Naive thymus-derived CD4-positive, alpha-beta T cell (primary cell): ENCODE results near the gene FBXW12. TPM values are rescaled to one million over a fixed set of nuclear protein-coding genes. Genes with fewer than 3 reads are reported as not detected.
A peak's percentile ranks its signal among the peaks of the same experiment; 100 is the strongest.

ENCODE experiments used
- ATAC-seq: fragments of 150-1000 bp; cut with Tn5 transposase; 2 replicates; pipeline ENCODE4 v1.10.0; 2021; ENCODE audit warnings: mild to moderate bottlenecking, moderate library complexity
- CTCF ChIA-PET: fragments of 350-600 bp; sonication (Branson Sonifier 250); formaldehyde crosslinking; loops from one replicate; lab custom pipeline; 2021; ENCODE audit warnings: antibody characterized with exemption; lab: Charles Lee
- POLR2A ChIA-PET: fragments of 350-600 bp; sonication (Branson Sonifier 250); formaldehyde crosslinking; loops from one replicate; lab custom pipeline; 2021; ENCODE audit warnings: antibody characterized with exemption, inconsistent platforms; lab: Charles Lee
- DNase-seq, 9 donors: peaks; one replicate each; pipeline versions ENCODE4 v3.0.0 to v3.0.0-alpha.2; 2020 to 2022; ENCODE audit warnings: mixed read lengths in 1 of 9
- H3K27ac ChIP-seq: one replicate; pipeline ENCODE4 v1.7.0; 2013; ENCODE audit warnings: mild to moderate bottlenecking, low read depth, low read length, moderate library complexity
- H3K27me3 ChIP-seq, 2 donors: one replicate each; pipeline ENCODE4 v1.7.0; 2013; ENCODE audit warnings: low read length in 2 of 2, mild to moderate bottlenecking in 2 of 2, moderate library complexity in 2 of 2; ENCODE audit not compliant: control insufficient read depth in 2 of 2, insufficient read depth in 2 of 2
- H3K36me3 ChIP-seq, 3 experiments: 1 replicate in 2 of 3; 2 replicates in 1 of 3; pipeline ENCODE4 v1.7.0; 2013; ENCODE audit warnings: low read length in 3 of 3, mild to moderate bottlenecking in 3 of 3, moderate library complexity in 1 of 3; ENCODE audit not compliant: insufficient read depth in 3 of 3, control insufficient read depth in 2 of 3
- H3K4me1 ChIP-seq, 2 donors: one replicate each; pipeline ENCODE4 v1.7.0; 2013; ENCODE audit warnings: low read length in 2 of 2, mild to moderate bottlenecking in 2 of 2, moderate library complexity in 1 of 2; ENCODE audit not compliant: control insufficient read depth in 2 of 2, insufficient read depth in 2 of 2
- H3K4me3 ChIP-seq: 2 replicates; pipeline ENCODE4 v1.7.0; 2013; ENCODE audit warnings: mild to moderate bottlenecking, low read length
- H3K9me3 ChIP-seq, 3 experiments: 1 replicate in 2 of 3; 2 replicates in 1 of 3; pipeline ENCODE4 v1.7.0; 2013; ENCODE audit warnings: low read length in 3 of 3; ENCODE audit not compliant: control insufficient read depth in 2 of 3
- H3K27ac Mint-ChIP-seq, 9 donors: one replicate each; pipeline ENCODE4 v1.8.0; 2020 to 2022; ENCODE audit warnings: mixed read lengths in 9 of 9, mild to moderate bottlenecking in 8 of 9, moderate library complexity in 5 of 9, inconsistent platforms in 2 of 9
- H3K27me3 Mint-ChIP-seq, 5 donors: one replicate each; pipeline ENCODE4 v1.8.0; 2021 to 2022; ENCODE audit warnings: mixed read lengths in 5 of 5, mild to moderate bottlenecking in 1 of 5
- H3K36me3 Mint-ChIP-seq, 5 donors: one replicate each; pipeline ENCODE4 v1.8.0; 2020 to 2022; ENCODE audit warnings: mixed read lengths in 5 of 5, mild to moderate bottlenecking in 3 of 5, inconsistent platforms in 1 of 5
- H3K4me1 Mint-ChIP-seq, 7 donors: one replicate each; pipeline ENCODE4 v1.8.0; 2020 to 2022; ENCODE audit warnings: mixed read lengths in 7 of 7, mild to moderate bottlenecking in 3 of 7, inconsistent platforms in 1 of 7
- H3K4me3 Mint-ChIP-seq, 10 donors: one replicate each; pipeline ENCODE4 v1.8.0; 2020 to 2022; ENCODE audit warnings: mild to moderate bottlenecking in 10 of 10, mixed read lengths in 10 of 10, moderate library complexity in 6 of 10, inconsistent platforms in 2 of 10
- H3K9me3 Mint-ChIP-seq, 11 donors: one replicate each; pipeline ENCODE4 v1.8.0; 2020 to 2022; ENCODE audit warnings: mixed read lengths in 11 of 11, mild to moderate bottlenecking in 4 of 11, inconsistent platforms in 1 of 11, moderate library complexity in 1 of 11
- intact Hi-C, 2 donors: fragments of 100-400 bp; cut with micrococcal nuclease; formaldehyde crosslinking; loops; one replicate each; pipeline ENCODE4 v1.15.1; 2023
- polyA plus RNA-seq, 2 donors: library from polyadenylated mRNA; unstranded; fragments of 300-500 nt; fragmentation: Illumina TruSeq; gene quantifications; one replicate each; pipeline ENCODE4 v1.2.3, GENCODE V29; 2021
- total RNA-seq, 6 experiments: library from RNA in 5 of 6; stranded (reverse) in 5 of 6; gene quantifications; 1 replicate in 5 of 6; 2 replicates in 1 of 6; pipeline ENCODE4 v1.2.3 and lab custom pipeline; 2021 to 2026

FBXW12 gene
- total and polyA plus RNA-seq, 7 experiments from 2014 or later, result not detected

DNA sequence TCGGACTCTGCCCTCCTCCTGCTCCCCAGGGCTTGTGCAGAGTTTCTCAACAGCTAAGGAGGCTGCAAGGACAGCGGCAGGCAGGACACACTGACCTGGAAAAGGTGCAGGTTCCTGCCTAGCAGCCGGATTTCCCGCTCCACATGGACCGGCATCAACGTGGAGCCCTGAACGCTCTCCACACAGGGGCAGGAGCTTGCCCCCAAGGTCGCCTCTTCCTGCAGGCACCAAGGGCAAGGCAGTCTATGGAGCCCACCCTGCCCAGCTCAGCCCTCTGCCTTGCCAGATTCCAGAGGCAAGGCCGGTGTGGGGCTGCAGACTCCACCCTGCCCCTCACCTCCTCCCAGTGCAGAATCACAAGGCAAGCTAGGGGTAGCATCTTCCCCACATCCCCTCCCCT, 47.1 kb downstream of the FBXW12 start:
- Mint-ChIP-seq H3K27me3 (no peaks in the 10 kb centered on the region), H3K9me3 (peaks cover 0 to 2% (median 0%) of the 10 kb centered on the region in 11 donors), H3K27ac (no peak overlapping the region), H3K4me3 (no peak overlapping the region), H3K36me3 (no peaks in the 10 kb centered on the region), H3K4me1 (no peaks in the 10 kb centered on the region)
- Histone ChIP-seq H3K4me3 (no peak overlapping the region), H3K9me3 (no peaks in the 10 kb centered on the region), H3K27me3 (no peaks in the 10 kb centered on the region), H3K4me1 (no peaks in the 10 kb centered on the region), H3K36me3 (no peaks in the 10 kb centered on the region), H3K27ac (no peak overlapping the region)
- CTCF ChIA-PET, result interaction anchor here (0.7 kb wide), 1 partner anchor 17 kb away, joined by 3 read pairs; no protein-coding TSS in a partner anchor
- ATAC-seq (no peak), DNase-seq (no peak)
- intact Hi-C loops, result no loop called here
- POLR2A ChIA-PET, result no interaction called here

DNA sequence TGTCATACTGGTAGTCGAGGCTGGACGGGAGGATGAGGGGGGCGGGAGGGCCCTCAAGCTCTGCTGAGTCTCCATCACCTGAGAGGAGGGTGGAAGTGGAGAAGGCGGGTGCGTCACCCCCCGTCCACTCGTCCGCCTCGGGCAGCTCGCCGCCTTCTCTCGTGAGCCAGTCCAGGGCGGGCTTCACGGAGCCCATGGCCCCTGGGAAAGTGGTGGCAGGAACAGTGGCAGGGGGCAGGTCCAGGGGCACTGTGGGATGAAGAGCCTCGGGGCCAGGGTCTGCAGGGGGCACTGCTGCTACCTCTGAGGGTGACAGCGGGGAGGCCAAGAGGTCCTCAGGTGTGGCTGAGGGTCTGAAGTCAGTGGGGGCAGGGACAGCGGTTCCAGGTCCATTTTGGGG, 47.6 kb downstream of the FBXW12 start:
- Histone ChIP-seq H3K4me1 (no peaks in the 10 kb centered on the region), H3K9me3 (no peaks in the 10 kb centered on the region), H3K36me3 (no peaks in the 10 kb centered on the region), H3K27ac (no peak overlapping the region), H3K27me3 (no peaks in the 10 kb centered on the region), H3K4me3 (no peak overlapping the region)
- intact Hi-C loops, result no loop called here
- no peaks in the 10 kb centered on the region for H3K9me3 Mint-ChIP-seq
- H3K4me1 Mint-ChIP-seq, result no peaks in the 10 kb centered on the region
- no peak overlapping the region for H3K27ac Mint-ChIP-seq
- H3K4me3 Mint-ChIP-seq, result no peak overlapping the region
- ChIA-PET CTCF (no interaction called here), POLR2A (no interaction called here)
- ATAC-seq (no peak), DNase-seq (no peak)
- H3K36me3 Mint-ChIP-seq, result no peaks in the 10 kb centered on the region
- no peaks in the 10 kb centered on the region for H3K27me3 Mint-ChIP-seq

DNA sequence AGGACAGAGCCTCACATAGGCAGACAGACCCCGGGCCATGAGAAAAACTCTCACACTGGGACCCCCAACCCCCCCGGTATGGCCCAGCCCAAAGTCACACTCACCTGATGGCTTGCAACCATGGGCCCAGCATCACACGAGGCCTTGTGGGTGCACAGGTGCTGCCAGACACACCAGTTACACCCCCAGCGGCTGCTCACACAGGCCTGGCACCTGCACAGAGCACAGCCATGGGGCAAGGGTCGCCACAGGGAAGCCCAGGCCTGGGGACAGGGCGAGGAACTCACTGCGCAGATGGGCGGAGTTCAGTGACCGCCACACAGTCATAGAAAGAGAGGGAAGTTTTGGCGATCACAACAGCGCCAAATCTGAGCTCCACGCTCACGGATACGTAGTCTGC, 48.5 kb downstream of the FBXW12 start:
- Histone ChIP-seq H3K9me3 (no peaks in the 10 kb centered on the region), H3K36me3 (no peaks in the 10 kb centered on the region), H3K27me3 (no peaks in the 10 kb centered on the region), H3K4me1 (no peaks in the 10 kb centered on the region), H3K27ac (no peak overlapping the region), H3K4me3 (no peak overlapping the region)
- intact Hi-C loops, result no loop called here
- H3K4me3 Mint-ChIP-seq, result no peak overlapping the region
- no peaks in the 10 kb centered on the region for H3K4me1 Mint-ChIP-seq
- DNase-seq (no peak), ATAC-seq (no peak)
- H3K9me3 Mint-ChIP-seq, result no peaks in the 10 kb centered on the region
- CTCF ChIA-PET, result no interaction called here
- POLR2A ChIA-PET, result no interaction called here
- H3K36me3 Mint-ChIP-seq, result no peaks in the 10 kb centered on the region
- no peaks in the 10 kb centered on the region for H3K27me3 Mint-ChIP-seq
- H3K27ac Mint-ChIP-seq, result peak overlapping the region in 1 of 9 donors; percentile 30

DNA sequence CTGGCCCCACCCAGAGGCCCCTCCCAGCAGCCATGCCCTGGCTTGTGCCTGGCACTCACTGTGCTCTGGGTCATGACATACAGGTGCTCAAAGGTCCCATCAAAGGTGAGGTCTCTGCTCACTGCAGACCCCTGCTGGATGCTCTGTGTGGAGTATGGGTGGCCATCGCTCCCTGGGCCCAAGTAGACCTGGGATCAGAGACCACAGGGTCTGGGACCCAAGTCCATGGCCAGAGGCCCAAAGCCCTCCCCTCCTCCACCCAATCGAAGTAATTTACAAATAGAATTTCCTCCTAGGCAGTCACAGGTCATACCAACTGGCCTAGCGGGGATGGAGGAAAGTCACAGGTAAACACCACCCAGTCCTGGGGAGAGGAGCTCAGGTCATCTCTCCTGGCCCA, 50.3 kb downstream of the FBXW12 start:
- Mint-ChIP-seq H3K27me3 (peaks cover 0 to 5% (median 0%) of the 10 kb centered on the region in 5 donors), H3K27ac (no peak overlapping the region), H3K4me3 (no peak overlapping the region), H3K4me1 (no peaks in the 10 kb centered on the region), H3K9me3 (no peaks in the 10 kb centered on the region), H3K36me3 (no peaks in the 10 kb centered on the region)
- DNase-seq (no peak), ATAC-seq (no peak)
- CTCF ChIA-PET, result interaction anchor here (0.9 to 2.2 kb wide), 2 partner anchors 14 to 22 kb away, joined by 4 to 6 read pairs; no protein-coding TSS in a partner anchor
- Histone ChIP-seq H3K27ac (no peak overlapping the region), H3K9me3 (no peaks in the 10 kb centered on the region), H3K36me3 (no peaks in the 10 kb centered on the region), H3K4me3 (no peak overlapping the region), H3K4me1 (no peaks in the 10 kb centered on the region), H3K27me3 (no peaks in the 10 kb centered on the region)
- POLR2A ChIA-PET, result interaction anchor here (1.4 kb wide), 1 partner anchor 18 kb away, joined by 3 read pairs; the partner anchor contains the start of genes CCDC51 and TMA7
- intact Hi-C loops, result no loop called here

- ChIA-PET POLR2A (interaction anchor here (1.4 kb wide), 1 partner anchor 17 kb away, joined by 3 read pairs; the partner anchor contains the start of genes CCDC51 and TMA7), CTCF (interaction anchor here (0.9 to 2.2 kb wide), 2 partner anchors 14 to 22 kb away, joined by 4 to 6 read pairs; no protein-coding TSS in a partner anchor)
- Histone ChIP-seq H3K4me1 (no peaks in the 10 kb centered on the region), H3K9me3 (no peaks in the 10 kb centered on the region), H3K27me3 (no peaks in the 10 kb centered on the region), H3K27ac (no peak overlapping the region), H3K36me3 (no peaks in the 10 kb centered on the region), H3K4me3 (no peak overlapping the region)
- no peaks in the 10 kb centered on the region for H3K4me1 Mint-ChIP-seq
- ATAC-seq (no peak), DNase-seq (no peak)
- peak overlapping the region in 1 of 9 donors; percentile 29 for H3K27ac Mint-ChIP-seq
- peaks cover 0 to 9% (median 0%) of the 10 kb centered on the region in 5 donors for H3K27me3 Mint-ChIP-seq
- H3K4me3 Mint-ChIP-seq, result no peak overlapping the region
- no peaks in the 10 kb centered on the region for H3K36me3 Mint-ChIP-seq
- no peaks in the 10 kb centered on the region for H3K9me3 Mint-ChIP-seq
- intact Hi-C loops, result no loop called here
Measured at GRCh38 chr3:48422681-48423080, 50.7 kb downstream of the FBXW12 start.

DNA sequence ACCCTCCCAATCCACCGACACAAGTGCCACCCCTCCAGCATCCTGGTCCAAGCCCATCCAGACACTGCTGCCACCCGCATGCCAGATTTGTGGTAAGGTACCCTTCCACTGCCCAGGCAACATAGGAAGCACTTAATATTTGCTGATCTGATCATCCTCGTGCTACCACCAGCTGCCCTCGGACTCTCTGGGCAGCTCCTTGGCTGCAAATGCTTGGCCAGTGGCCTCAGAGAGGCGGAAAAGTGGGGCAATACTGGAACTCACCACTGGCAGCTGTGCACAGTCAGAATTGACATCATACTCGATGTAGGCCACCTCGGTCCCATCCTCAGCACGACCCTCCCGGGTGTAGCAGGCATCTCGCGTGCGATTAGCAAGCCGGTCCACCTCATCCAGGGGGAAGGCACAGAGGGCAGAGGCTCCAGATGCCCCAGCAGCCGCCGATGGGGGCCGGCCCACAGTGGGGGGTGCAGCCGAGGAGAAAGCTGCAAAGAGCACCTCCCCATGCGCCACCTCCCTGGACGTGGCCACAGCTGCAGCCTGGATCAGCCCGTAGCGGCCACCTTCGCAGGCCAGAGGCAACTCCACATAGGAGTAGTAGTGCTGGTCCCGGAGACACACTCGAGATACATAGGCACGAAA, 51.3 kb downstream of the FBXW12 start:
- Mint-ChIP-seq H3K4me3 (no peak overlapping the region), H3K36me3 (no peaks in the 10 kb centered on the region), H3K27me3 (peaks cover 0 to 16% (median 0%) of the 10 kb centered on the region in 5 donors), H3K27ac (peak overlapping the region in 1 of 9 donors; percentile 29), H3K9me3 (no peaks in the 10 kb centered on the region), H3K4me1 (no peaks in the 10 kb centered on the region)
- H3K27me3 ChIP-seq, result no peaks in the 10 kb centered on the region
- CTCF ChIA-PET, result interaction anchor here (2.2 kb wide), 1 partner anchor 23 kb away, joined by 6 read pairs; no protein-coding TSS in a partner anchor
- no peak for DNase-seq
- H3K4me3 ChIP-seq, result no peak overlapping the region
- H3K4me1 ChIP-seq, result no peaks in the 10 kb centered on the region
- no peaks in the 10 kb centered on the region for H3K36me3 ChIP-seq
- no peaks in the 10 kb centered on the region for H3K9me3 ChIP-seq
- ATAC-seq, result no peak
- POLR2A ChIA-PET, result no interaction called here
- intact Hi-C loops, result no loop called here
- H3K27ac ChIP-seq, result no peak overlapping the region
